SU-DHL-6 (cell line): ENCODE measurements around the gene RASGRF1.

Experiments used
- CTCF ChIP-seq: fragments of 200-600 bp; sonication (generic); IDR thresholded peaks from one replicate; pipeline ENCODE4 v1.5.1; 2017; ENCODE audit warnings: antibody characterized with exemption, mild to moderate bottlenecking, low read length, moderate library complexity; ENCODE audit not compliant: insufficient read depth, poor library complexity, severe bottlenecking
- EZH2phosphoT487 ChIP-seq: fragments of 200-600 bp; sonication (generic), shearing (Covaris generic); conservative IDR thresholded peaks from 2 replicates; pipeline ENCODE4 v1.6.1; 2018; ENCODE audit warnings: mild to moderate bottlenecking, antibody characterized with exemption, low read length, moderate library complexity, mixed read lengths

GRCh38 chr15:78956937-78957336 is 133.6 kb downstream of the RASGRF1 start:
- TF ChIP-seq CTCF (no peak), EZH2phosphoT487 (no peak)
